ENCODE measurements around the gene OXTR.

The OXTR gene

GRCh38 chr3:8769088-8769822 lies at the start of gene OXTR:
TSS of gene OXTR (minus strand) at chr3:8769613. CDS start at chr3:8768187, 1,426 bp downstream.
- DNase-seq (ENCODE audit: low read depth): peak; percentile 67

DNA sequence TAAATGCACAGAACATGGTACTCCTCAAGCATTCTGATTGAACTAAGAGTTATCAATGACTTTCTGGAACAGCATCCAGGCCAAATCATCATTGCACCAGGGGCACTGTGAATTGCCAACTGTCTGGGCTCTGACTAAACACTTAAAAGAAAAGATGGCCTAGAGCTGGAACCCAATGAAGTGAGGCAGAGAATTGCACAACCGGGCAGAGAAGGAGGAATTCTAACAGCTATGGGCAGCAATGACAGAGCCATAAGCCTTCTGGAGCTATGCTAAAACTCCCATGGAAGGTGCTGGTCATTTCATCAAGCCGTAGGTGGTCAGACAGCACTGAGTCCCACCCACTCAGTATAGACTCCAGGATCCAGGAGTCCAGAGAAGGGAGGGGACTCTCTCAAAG lies 48.1 kb upstream of the OXTR start:
- DNase-seq (ENCODE audit: low read depth): no peak

DNA sequence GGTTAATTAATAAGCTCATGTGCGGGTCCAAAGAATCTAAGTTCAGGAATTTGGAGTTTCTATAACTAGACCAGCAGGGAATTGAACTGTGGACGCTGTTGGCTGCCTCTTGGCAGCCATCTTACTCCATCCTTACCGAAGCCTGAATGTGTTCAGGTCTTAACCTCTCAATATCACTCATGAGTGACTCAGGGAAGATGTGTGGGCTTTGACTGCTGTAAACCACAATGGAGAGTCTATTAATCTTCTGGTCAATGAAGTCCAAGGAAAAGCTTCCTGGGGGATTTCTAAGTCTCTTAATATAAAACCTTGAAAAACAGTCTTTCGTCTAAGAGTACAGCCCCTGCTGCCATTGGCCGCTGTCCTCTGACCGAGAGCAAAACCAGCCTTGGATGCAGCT lies 46.7 kb upstream of the OXTR start:
- no peak for DNase-seq (ENCODE audit: low read depth)

GRCh38 chr3:8813411-8813810 lies 44.0 kb upstream of the OXTR start:
- DNase-seq (ENCODE audit: low read depth): no peak

- no peak for DNase-seq (ENCODE audit: low read depth)
Observed at GRCh38 chr3:8810561-8810960, 41.1 kb upstream of the OXTR start.

GRCh38 chr3:8805774-8806173 lies 36.4 kb upstream of the OXTR start:
- no peak for DNase-seq (ENCODE audit: low read depth)

DNA sequence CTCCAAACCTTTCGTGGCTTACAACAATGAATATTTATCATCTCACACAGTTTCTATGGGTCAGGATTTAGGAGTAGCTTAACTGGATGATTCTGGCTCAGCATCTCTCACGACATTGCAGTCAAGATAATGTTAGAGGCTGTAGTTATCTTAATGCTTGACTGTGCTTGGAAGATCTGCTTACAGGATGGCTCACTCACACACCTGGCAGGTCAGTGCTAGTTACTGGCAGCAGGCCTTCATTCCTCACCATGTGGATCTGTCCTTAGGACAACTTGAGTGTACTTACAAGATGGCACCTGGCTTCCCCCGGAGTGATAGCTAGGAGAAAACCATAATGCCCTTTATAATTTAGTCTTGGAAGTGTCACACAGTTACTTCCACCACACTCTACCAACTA lies 32.8 kb upstream of the OXTR start:
- DNase-seq (ENCODE audit: low read depth): no peak

- no peak for DNase-seq (ENCODE audit: low read depth)
Observed at GRCh38 chr3:8800016-8800415, 30.6 kb upstream of the OXTR start.

- no peak for DNase-seq (ENCODE audit: low read depth)
Observed at GRCh38 chr3:8794247-8794646, 24.8 kb upstream of the OXTR start.

GRCh38 chr3:8793242-8793641 lies 23.8 kb upstream of the OXTR start:
- no peak for DNase-seq (ENCODE audit: low read depth)

DNA sequence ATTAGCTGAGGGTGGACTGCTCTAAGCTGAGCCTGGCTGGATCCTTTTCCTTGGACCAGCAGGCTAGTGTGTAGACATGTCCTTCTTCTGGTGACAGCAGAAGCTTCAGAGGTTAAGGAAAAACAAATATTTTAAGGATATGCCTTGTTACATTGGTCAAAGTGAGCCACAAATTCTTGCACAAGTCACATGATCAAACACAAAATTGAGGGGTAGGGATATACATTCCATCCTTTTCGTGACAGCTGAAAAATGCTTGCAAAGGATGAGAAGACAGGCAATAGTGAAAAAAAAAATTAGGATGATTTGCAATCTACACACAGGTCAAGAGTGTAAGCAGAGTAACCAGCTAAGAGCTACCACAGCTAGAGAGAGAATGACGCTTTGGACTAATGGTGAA lies 21.1 kb upstream of the OXTR start:
- DNase-seq (ENCODE audit: low read depth): no peak

- no peak for DNase-seq (ENCODE audit: low read depth)
Observed at GRCh38 chr3:8784676-8785435, 15.4 kb upstream of the OXTR start.

- no peak for DNase-seq (ENCODE audit: low read depth)
Observed at GRCh38 chr3:8780279-8780678, 10.9 kb upstream of the OXTR start.

- DNase-seq (ENCODE audit: low read depth): no peak
Observed at GRCh38 chr3:8778475-8778874, 9.1 kb upstream of the OXTR start.

DNA sequence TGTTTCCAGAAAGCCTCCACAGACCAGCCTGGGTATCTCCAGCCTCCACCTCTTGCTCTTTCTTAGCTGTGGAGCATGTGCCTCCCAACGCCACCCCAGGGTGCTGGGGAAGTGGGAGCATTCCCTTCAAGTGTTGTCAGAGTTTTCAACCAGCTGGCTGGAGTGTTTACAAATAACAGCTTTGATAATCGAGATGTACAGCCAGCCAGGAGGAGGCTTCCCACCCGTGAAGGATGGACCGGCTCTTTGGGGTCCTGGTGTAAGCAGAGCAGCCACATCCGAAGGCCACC lies 8.5 kb upstream of the OXTR start:
- DNase-seq (ENCODE audit: low read depth): no peak

- no peak for DNase-seq (ENCODE audit: low read depth)
Observed at GRCh38 chr3:8777201-8777977, 8.0 kb upstream of the OXTR start.

DNA sequence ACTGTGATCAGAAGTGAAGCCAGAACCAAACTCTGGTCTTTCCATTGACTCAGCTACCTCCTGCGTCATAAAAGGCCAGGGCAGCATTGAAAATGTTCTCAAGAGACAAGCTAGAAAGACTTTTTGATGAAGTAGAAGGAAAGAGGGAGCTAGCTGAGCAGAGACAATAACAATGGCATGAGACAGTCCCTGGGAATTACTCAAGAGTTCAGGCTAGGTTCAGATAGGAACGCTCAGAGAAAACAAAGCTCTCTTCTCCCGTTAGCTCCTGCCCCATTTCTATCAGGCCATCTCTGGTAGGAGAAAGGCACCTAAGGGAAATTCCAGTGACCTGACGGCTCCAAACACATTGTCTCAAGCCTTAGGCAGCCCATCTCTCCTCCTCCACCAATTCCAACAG lies 7.0 kb upstream of the OXTR start:
- no peak for DNase-seq (ENCODE audit: low read depth)

- no peak for DNase-seq (ENCODE audit: low read depth)
Observed at GRCh38 chr3:8775602-8776001, 6.2 kb upstream of the OXTR start.

DNA sequence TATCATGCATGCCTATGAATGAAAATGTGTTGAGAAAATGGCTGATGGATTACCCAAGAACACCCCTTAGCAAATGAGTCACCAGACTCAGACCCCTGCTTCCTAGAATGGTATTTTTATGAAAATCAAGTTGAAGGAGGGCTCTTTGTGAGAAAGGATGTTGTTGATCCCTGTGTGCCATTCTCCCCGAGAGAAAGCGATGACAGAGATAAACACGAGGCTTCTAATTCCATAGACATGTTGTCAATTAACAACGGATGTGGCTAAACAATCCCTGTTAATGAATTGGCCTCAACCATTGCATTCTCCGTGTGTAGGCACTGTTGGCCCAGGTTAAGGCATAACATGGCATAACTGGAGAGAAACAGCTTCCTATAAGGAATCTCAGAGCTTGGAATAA lies 5.8 kb upstream of the OXTR start:
- no peak for DNase-seq (ENCODE audit: low read depth)

GRCh38 chr3:8773941-8774542 lies 4.6 kb upstream of the OXTR start:
- DNase-seq (ENCODE audit: low read depth): no peak

DNA sequence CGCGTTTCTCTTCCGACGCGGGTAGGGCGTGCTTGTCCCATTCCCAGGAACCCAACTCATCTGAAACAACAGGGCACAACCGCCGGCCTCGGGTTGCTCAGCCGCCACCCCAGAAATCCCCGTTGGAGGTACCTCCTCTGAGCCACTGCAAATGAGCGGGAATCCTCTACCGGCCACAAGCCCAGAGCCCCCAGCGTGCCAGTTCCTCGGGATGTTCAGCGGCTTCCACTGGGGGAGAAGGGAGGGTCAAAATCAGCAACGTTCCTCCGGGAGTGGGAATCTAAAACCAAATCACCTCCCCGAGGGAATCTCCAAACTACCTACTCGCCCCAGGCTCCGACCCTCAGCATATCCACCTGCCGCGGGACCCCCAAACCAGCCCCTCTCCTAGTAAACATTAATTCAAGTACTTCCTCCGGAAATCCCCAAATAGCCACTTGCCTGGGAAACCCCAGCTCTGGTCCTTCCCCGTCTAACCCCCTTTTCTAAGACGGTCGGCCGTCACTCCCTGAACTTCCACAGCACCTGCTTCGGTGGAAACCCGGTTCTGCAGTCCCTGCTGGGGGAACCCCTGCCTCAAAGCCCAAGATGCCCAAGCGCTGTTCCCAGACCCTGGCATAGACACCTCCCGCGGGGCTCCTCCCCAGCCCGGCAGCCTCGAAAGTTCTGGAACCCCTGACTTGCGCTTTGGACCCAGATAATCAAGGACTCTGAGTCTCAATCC lies 887 bp downstream of the OXTR start:
- no peak for DNase-seq (ENCODE audit: low read depth)

Data from HS-27A (cell line).